ENCODE data around the gene PCDHGC4. TPM values are rescaled to one million over a fixed set of nuclear protein-coding genes. Genes with fewer than 3 reads are reported as not detected.

PCDHGC4 gene
- total and polyA plus RNA-seq, 2 of the 13 experiments (the other 11 are each of a cell fraction or from before 2014, with no cell fraction given), result 0.07 TPM; not detected in 1

DNA sequence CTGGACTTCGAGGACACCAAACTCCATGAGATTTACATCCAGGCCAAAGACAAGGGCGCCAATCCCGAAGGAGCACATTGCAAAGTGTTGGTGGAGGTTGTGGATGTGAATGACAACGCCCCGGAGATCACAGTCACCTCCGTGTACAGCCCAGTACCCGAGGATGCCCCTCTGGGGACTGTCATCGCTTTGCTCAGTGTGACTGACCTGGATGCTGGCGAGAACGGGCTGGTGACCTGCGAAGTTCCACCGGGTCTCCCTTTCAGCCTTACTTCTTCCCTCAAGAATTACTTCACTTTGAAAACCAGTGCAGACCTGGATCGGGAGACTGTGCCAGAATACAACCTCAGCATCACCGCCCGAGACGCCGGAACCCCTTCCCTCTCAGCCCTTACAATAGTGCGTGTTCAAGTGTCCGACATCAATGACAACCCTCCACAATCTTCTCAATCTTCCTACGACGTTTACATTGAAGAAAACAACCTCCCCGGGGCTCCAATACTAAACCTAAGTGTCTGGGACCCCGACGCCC, 7.7 kb upstream of the PCDHGC4 start:
- Histone ChIP-seq H3K4me1 (ENCODE audit: insufficient read depth, low read length) (no peaks in the 10 kb centered on the region), H3K27me3 (ENCODE audit: control insufficient read depth in 1 of 2, insufficient read depth in 2 of 2, low read length in 2 of 2) (peaks cover 1 to 8% of the 10 kb centered on the region in 2 experiments; a peak in 1 of 5 replicates), H3K36me3 (replicated peaks in 1 of 2; ENCODE audit: control insufficient read depth in 1 of 2, insufficient read depth in 2 of 2, low read length in 2 of 2) (no peaks in the 10 kb centered on the region), H3K9ac (ENCODE audit: insufficient read depth, low read depth, low read length) (no peak overlapping the region), H3K27ac (ENCODE audit: extremely low read length, insufficient read depth, low read length) (no peak overlapping the region), H3K4me3 (replicated peaks in 1 of 3; ENCODE audit: insufficient read depth in 1 of 3, low read depth in 2 of 3, low read length in 3 of 3) (no peak overlapping the region), H3K4me2 (ENCODE audit: low read depth, low read length) (no peak overlapping the region), H3K9me3 (ENCODE audit: low read length) (no peaks in the 10 kb centered on the region), H2AFZ (ENCODE audit: low read length) (no peak overlapping the region), H4K20me1 (ENCODE audit: insufficient read depth, low read length) (no peaks in the 10 kb centered on the region), H3K79me2 (ENCODE audit: insufficient read depth, low read length) (no peaks in the 10 kb centered on the region)
- CTCF ChIA-PET (ENCODE audit: low intra/inter-chr PET ratio, low total read pairs), result no interaction called here
- BruUV-seq (replicated peaks), result no TSS peak
- no peak for TF ChIP-seq ZNF274 (CRISPR knock-in tag; IDR thresholded peaks at IDR 0.05)
- no peak for TF ChIP-seq RFX5 (IDR thresholded peaks at IDR 0.05; ENCODE audit: low read depth, low read length)
- TF ChIP-seq EZH2 (conservative IDR thresholded peaks at IDR 0.05; ENCODE audit: low read depth, low read length), result no peak
- TF ChIP-seq TRIM24 (CRISPR knock-in tag; IDR thresholded peaks at IDR 0.05), result no peak
- TF ChIP-seq ZNF10 (CRISPR knock-in tag; IDR thresholded peaks at IDR 0.05; ENCODE audit: borderline replicate concordance, low read depth), result no peak
- no peak for TF ChIP-seq ZKSCAN8 (CRISPR knock-in tag; IDR thresholded peaks at IDR 0.05; ENCODE audit: borderline replicate concordance)
- TF ChIP-seq GATAD1 (CRISPR knock-in tag; IDR thresholded peaks at IDR 0.05), result no peak
- TF ChIP-seq MYNN (CRISPR knock-in tag; IDR thresholded peaks at IDR 0.05; ENCODE audit: low read depth), result no peak
- TF ChIP-seq ADNP (CRISPR knock-in tag; IDR thresholded peaks at IDR 0.05), result no peak
- TF ChIP-seq, protein P1, sequence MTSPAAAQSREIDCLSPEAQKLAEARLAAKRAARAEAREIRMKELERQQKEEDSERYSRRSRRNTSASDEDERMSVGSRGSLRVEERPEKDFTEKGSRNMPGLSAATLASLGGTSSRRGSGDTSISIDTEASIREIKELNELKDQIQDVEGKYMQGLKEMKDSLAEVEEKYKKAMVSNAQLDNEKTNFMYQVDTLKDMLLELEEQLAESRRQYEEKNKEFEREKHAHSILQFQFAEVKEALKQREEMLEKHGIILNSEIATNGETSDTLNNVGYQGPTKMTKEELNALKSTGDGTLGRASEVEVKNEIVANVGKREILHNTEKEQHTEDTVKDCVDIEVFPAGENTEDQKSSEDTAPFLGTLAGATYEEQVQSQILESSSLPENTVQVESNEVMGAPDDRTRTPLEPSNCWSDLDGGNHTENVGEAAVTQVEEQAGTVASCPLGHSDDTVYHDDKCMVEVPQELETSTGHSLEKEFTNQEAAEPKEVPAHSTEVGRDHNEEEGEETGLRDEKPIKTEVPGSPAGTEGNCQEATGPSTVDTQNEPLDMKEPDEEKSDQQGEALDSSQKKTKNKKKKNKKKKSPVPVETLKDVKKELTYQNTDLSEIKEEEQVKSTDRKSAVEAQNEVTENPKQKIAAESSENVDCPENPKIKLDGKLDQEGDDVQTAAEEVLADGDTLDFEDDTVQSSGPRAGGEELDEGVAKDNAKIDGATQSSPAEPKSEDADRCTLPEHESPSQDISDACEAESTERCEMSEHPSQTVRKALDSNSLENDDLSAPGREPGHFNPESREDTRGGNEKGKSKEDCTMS (CRISPR knock-in tag; conservative IDR thresholded peaks at IDR 0.05), result no peak
- TF ChIP-seq ETV6 (CRISPR knock-in tag; conservative IDR thresholded peaks at IDR 0.05), result no peak
- TF ChIP-seq, protein P2, sequence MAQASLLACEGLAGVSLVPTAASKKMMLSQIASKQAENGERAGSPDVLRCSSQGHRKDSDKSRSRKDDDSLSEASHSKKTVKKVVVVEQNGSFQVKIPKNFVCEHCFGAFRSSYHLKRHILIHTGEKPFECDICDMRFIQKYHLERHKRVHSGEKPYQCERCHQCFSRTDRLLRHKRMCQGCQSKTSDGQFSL (CRISPR knock-in tag; IDR thresholded peaks at IDR 0.05), result no peak
- TF ChIP-seq ZNF234 (CRISPR knock-in tag; conservative IDR thresholded peaks at IDR 0.05), result no peak
- TF ChIP-seq RBM39 (IDR thresholded peaks at IDR 0.05; ENCODE audit: low read depth, low read length, poor library complexity, severe bottlenecking), result no peak
- TF ChIP-seq, protein P3, sequence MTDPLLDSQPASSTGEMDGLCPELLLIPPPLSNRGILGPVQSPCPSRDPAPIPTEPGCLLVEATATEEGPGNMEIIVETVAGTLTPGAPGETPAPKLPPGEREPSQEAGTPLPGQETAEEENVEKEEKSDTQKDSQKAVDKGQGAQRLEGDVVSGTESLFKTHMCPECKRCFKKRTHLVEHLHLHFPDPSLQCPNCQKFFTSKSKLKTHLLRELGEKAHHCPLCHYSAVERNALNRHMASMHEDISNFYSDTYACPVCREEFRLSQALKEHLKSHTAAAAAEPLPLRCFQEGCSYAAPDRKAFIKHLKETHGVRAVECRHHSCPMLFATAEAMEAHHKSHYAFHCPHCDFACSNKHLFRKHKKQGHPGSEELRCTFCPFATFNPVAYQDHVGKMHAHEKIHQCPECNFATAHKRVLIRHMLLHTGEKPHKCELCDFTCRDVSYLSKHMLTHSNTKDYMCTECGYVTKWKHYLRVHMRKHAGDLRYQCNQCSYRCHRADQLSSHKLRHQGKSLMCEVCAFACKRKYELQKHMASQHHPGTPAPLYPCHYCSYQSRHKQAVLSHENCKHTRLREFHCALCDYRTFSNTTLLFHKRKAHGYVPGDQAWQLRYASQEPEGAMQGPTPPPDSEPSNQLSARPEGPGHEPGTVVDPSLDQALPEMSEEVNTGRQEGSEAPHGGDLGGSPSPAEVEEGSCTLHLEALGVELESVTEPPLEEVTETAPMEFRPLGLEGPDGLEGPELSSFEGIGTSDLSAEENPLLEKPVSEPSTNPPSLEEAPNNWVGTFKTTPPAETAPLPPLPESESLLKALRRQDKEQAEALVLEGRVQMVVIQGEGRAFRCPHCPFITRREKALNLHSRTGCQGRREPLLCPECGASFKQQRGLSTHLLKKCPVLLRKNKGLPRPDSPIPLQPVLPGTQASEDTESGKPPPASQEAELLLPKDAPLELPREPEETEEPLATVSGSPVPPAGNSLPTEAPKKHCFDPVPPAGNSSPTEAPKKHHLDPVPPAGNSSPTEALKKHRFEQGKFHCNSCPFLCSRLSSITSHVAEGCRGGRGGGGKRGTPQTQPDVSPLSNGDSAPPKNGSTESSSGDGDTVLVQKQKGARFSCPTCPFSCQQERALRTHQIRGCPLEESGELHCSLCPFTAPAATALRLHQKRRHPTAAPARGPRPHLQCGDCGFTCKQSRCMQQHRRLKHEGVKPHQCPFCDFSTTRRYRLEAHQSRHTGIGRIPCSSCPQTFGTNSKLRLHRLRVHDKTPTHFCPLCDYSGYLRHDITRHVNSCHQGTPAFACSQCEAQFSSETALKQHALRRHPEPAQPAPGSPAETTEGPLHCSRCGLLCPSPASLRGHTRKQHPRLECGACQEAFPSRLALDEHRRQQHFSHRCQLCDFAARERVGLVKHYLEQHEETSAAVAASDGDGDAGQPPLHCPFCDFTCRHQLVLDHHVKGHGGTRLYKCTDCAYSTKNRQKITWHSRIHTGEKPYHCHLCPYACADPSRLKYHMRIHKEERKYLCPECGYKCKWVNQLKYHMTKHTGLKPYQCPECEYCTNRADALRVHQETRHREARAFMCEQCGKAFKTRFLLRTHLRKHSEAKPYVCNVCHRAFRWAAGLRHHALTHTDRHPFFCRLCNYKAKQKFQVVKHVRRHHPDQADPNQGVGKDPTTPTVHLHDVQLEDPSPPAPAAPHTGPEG (CRISPR knock-in tag; IDR thresholded peaks at IDR 0.05), result no peak
- no peak for TF ChIP-seq MEF2D (CRISPR knock-in tag; IDR thresholded peaks at IDR 0.05)
- TF ChIP-seq ZC3H4 (CRISPR knock-in tag; IDR thresholded peaks at IDR 0.05; ENCODE audit: borderline replicate concordance), result no peak
- no peak for TF ChIP-seq PHF5A (CRISPR knock-in tag; IDR thresholded peaks at IDR 0.05; ENCODE audit: low read depth, unreplicated experiment)
- no peak for DNase-seq (ENCODE audit: low spot score)
- in situ Hi-C loops (cut with HindIII; ENCODE audit: extremely low pct_ligation_motif_present, low pct_unique_long_range_greater_than_20kb) (no loop called here), intact Hi-C loops (cut with micrococcal nuclease; ENCODE audit: unreplicated experiment) (no loop called here)
- FAIRE-seq, result no peak
- 56% methylated on average over 16 of the region's 24 CpGs for WGBS (ENCODE audit: low lambda C conversion rate)
- POLR2A ChIA-PET, result no interaction called here
- no peak for ATAC-seq

Measured in HepG2 (cell line).